K562 (cell line): ENCODE data around the gene HSD17B12.

Experiments used
- CTCFL ChIP-seq: IDR thresholded peaks from 2 replicates; pipeline ENCODE4 v1.6.1; 2011; ENCODE audit warnings: borderline replicate concordance, low read depth, mild to moderate bottlenecking, moderate library complexity, low read length; ENCODE audit not compliant: insufficient read depth, poor library complexity, severe bottlenecking
- HCFC1 ChIP-seq: IDR thresholded peaks from 2 replicates; pipeline ENCODE4 v1.6.1; 2012; ENCODE audit warnings: low read depth, low read length, improper control_type of control experiment
- KAT2B ChIP-seq: IDR thresholded peaks from one replicate; pipeline ENCODE4 v1.6.1; 2012; ENCODE audit warnings: low read depth, mild to moderate bottlenecking, control low read depth, inconsistent platforms, low read length, moderate library complexity
- POLR2AphosphoS5 ChIP-seq: IDR thresholded peaks from 2 replicates; pipeline ENCODE4 v1.6.1; 2011; ENCODE audit warnings: mild to moderate bottlenecking, low read depth, low read length, moderate library complexity; ENCODE audit not compliant: control insufficient read depth, insufficient read depth
- RBBP5 ChIP-seq: fragments of 200-600 bp; sonication (generic); IDR thresholded peaks from 2 replicates; pipeline ENCODE4 v1.6.1; 2012; ENCODE audit warnings: borderline replicate concordance, mild to moderate bottlenecking, low read length, control low read depth, inconsistent platforms; ENCODE audit not compliant: insufficient read depth, poor library complexity, severe bottlenecking
- SIN3B ChIP-seq: fragments of 450-650 bp; IDR thresholded peaks from 2 replicates; pipeline ENCODE4 v1.6.1; 2017; ENCODE audit warnings: low read depth, mild to moderate bottlenecking, moderate library complexity
- ZNF274 ChIP-seq: IDR thresholded peaks from 2 replicates; pipeline ENCODE4 v1.6.1; 2011; ENCODE audit warnings: low read depth, mild to moderate bottlenecking, low read length, moderate library complexity, borderline replicate concordance
- TF ChIP-seq, protein P1 (sequence below), 2 experiments: IDR thresholded peaks; 2 replicates each; pipeline ENCODE4 v1.6.1; 2011; ENCODE audit warnings: borderline replicate concordance in 1 of 2, control low read depth in 1 of 2, low read depth in 1 of 2, low read length in 1 of 2, mild to moderate bottlenecking in 1 of 2, mixed read lengths in 1 of 2, moderate library complexity in 1 of 2; ENCODE audit not compliant: insufficient read depth in 1 of 2, insufficient read length in 1 of 2, poor library complexity in 1 of 2, severe bottlenecking in 1 of 2; ENCODE audit errors: extremely low read depth in 1 of 2
- TF ChIP-seq, protein P2 (sequence below): fragments of 450-650 bp; formaldehyde crosslinking; IDR thresholded peaks from 2 replicates; pipeline ENCODE4 v1.4.0; 2020; ENCODE audit warnings: mild to moderate bottlenecking, mixed read lengths

GRCh38 chr11:43680521-43681400, at the start of gene HSD17B12:
- TF ChIP-seq RBBP5 (no peak), ZNF274 (no peak), POLR2AphosphoS5 (no peak), CTCFL (no peak), HCFC1 (no peak), SIN3B (no peak), KAT2B (no peak)
- TF ChIP-seq, protein P1, sequence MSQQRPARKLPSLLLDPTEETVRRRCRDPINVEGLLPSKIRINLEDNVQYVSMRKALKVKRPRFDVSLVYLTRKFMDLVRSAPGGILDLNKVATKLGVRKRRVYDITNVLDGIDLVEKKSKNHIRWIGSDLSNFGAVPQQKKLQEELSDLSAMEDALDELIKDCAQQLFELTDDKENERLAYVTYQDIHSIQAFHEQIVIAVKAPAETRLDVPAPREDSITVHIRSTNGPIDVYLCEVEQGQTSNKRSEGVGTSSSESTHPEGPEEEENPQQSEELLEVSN (IDR thresholded peaks at IDR 0.05; ENCODE audit: borderline replicate concordance in 1 of 2, extremely low read depth in 1 of 2, insufficient read depth in 1 of 2, insufficient read length in 1 of 2, low read depth in 1 of 2, low read length in 1 of 2, poor library complexity in 1 of 2, severe bottlenecking in 1 of 2): no peak
- TF ChIP-seq, protein P2, sequence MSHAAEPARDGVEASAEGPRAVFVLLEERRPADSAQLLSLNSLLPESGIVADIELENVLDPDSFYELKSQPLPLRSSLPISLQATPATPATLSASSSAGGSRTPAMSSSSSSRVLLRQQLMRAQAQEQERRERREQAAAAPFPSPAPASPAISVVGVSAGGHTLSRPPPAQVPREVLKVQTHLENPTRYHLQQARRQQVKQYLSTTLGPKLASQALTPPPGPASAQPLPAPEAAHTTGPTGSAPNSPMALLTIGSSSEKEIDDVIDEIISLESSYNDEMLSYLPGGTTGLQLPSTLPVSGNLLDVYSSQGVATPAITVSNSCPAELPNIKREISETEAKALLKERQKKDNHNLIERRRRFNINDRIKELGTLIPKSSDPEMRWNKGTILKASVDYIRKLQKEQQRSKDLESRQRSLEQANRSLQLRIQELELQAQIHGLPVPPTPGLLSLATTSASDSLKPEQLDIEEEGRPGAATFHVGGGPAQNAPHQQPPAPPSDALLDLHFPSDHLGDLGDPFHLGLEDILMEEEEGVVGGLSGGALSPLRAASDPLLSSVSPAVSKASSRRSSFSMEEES (CRISPR knock-in tag): no peak
